ENCODE measurements around the gene LDLRAD4.

- no peak for TF ChIP-seq POLR2AphosphoS5 (IDR thresholded peaks at IDR 0.05; ENCODE audit: borderline replicate concordance, low read depth, low read length)
- no peak for TF ChIP-seq EZH2 (IDR thresholded peaks at IDR 0.05)
These were observed 1.1 kb downstream of the LDLRAD4 start for GRCh38 chr18:13219593-13220159.

Data from SK-N-MC (cell line).